IMR-90 (cell line): Measurements from ENCODE around the gene PACSIN2.

Experiments used
- CEBPB ChIP-seq: IDR thresholded peaks from 2 replicates; pipeline ENCODE4 v1.6.1; 2012; ENCODE audit warnings: low read depth, low read length, improper control_type of control experiment
- MXI1 ChIP-seq: IDR thresholded peaks from 2 replicates; pipeline ENCODE4 v1.6.1; 2012; ENCODE audit warnings: low read depth, mild to moderate bottlenecking, low read length, moderate library complexity, borderline replicate concordance
- NFE2L2 ChIP-seq: fragments of 150-350 bp; IDR thresholded peaks from 2 replicates; pipeline ENCODE4 v1.6.1; 2016; ENCODE audit warnings: low read depth, mild to moderate bottlenecking, low read length
- POLR2A ChIP-seq: IDR thresholded peaks from 2 replicates; pipeline ENCODE4 v1.6.1; 2012; ENCODE audit warnings: mild to moderate bottlenecking, low read depth, low read length
- RFX5 ChIP-seq: IDR thresholded peaks from 2 replicates; pipeline ENCODE4 v1.8.0; 2012; ENCODE audit warnings: low read depth, mild to moderate bottlenecking, low read length, moderate library complexity
- TF ChIP-seq, protein P1 (sequence below): conservative IDR thresholded peaks from 2 replicates; pipeline ENCODE4 v1.5.1; 2012; ENCODE audit warnings: mild to moderate bottlenecking, low read depth, low read length, improper control_type of control experiment
- TF ChIP-seq, protein P2 (sequence below): fragments of 150-350 bp; IDR thresholded peaks from 2 replicates; pipeline ENCODE4 v1.6.1; 2017; ENCODE audit warnings: mild to moderate bottlenecking, antibody characterized with exemption, low read length, low read depth

DNA sequence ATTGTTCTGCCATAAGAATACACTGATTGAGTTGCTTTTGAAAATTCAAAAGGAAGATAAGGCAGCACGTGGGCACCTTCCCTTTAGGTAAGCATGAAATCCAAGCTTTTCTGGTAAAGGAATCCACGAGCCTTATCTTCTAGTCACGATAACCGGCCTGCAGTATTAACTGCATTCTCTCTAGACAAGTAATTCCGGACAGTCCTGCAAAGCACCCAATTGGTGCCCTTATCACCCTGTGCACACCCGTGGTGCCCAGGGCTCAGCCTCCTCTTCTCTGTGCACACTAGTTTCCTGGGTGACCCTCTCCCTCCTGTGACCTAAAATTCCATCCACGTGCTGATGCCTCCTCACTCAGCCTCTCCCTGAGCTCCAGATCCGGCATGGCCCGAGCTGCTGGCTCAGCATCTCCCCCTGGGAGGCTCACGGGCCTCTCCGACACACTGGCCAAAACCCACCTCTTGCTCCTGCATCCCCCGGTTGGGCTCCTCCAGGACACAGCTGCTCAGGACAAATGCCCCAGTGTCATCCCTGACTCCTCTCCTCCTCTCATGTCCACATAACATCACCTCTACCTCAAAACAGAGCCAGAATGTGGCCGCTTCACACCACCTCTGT lies 63.7 kb downstream of the PACSIN2 start:
- no peak for TF ChIP-seq POLR2A
- TF ChIP-seq CEBPB: no peak
- TF ChIP-seq, protein P1, sequence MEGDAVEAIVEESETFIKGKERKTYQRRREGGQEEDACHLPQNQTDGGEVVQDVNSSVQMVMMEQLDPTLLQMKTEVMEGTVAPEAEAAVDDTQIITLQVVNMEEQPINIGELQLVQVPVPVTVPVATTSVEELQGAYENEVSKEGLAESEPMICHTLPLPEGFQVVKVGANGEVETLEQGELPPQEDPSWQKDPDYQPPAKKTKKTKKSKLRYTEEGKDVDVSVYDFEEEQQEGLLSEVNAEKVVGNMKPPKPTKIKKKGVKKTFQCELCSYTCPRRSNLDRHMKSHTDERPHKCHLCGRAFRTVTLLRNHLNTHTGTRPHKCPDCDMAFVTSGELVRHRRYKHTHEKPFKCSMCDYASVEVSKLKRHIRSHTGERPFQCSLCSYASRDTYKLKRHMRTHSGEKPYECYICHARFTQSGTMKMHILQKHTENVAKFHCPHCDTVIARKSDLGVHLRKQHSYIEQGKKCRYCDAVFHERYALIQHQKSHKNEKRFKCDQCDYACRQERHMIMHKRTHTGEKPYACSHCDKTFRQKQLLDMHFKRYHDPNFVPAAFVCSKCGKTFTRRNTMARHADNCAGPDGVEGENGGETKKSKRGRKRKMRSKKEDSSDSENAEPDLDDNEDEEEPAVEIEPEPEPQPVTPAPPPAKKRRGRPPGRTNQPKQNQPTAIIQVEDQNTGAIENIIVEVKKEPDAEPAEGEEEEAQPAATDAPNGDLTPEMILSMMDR: no peak
- no peak for TF ChIP-seq NFE2L2
- TF ChIP-seq, protein P2, sequence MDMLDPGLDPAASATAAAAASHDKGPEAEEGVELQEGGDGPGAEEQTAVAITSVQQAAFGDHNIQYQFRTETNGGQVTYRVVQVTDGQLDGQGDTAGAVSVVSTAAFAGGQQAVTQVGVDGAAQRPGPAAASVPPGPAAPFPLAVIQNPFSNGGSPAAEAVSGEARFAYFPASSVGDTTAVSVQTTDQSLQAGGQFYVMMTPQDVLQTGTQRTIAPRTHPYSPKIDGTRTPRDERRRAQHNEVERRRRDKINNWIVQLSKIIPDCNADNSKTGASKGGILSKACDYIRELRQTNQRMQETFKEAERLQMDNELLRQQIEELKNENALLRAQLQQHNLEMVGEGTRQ: no peak
- no peak for TF ChIP-seq RFX5
- TF ChIP-seq MXI1: no peak
